Right atrium auricular region (tissue), 2 donors: ENCODE data around the gene TP53I11. TPM values are rescaled to one million over a fixed set of nuclear protein-coding genes. Genes with fewer than 3 reads are reported as not detected.

Experiments used
- DNase-seq: peaks from one replicate; pipeline ENCODE4 v3.0.0-alpha.2; 2019; ENCODE audit warnings: low spot score
- H3K27ac ChIP-seq, 2 donors: fragments of 200-600 bp; sonication (generic); 1 replicate in 1 of 2; 2 replicates in 1 of 2; pipeline ENCODE4 v1.5.1; 2016 to 2019
- H3K27me3 ChIP-seq, 2 donors: fragments of 200-600 bp; sonication (generic); one replicate each; pipeline versions ENCODE4 v1.5.1 to v1.6.0; 2017 to 2019
- H3K36me3 ChIP-seq: fragments of 200-600 bp; sonication (generic); one replicate; pipeline ENCODE4 v1.5.1; 2016
- H3K4me1 ChIP-seq, 2 donors: fragments of 200-600 bp; sonication (generic); one replicate each; pipeline versions ENCODE4 v1.5.1 to v1.6.0; 2017 to 2019
- H3K4me3 ChIP-seq, 2 donors: fragments of 200-600 bp; sonication (generic); 1 replicate in 1 of 2; 2 replicates in 1 of 2; pipeline ENCODE4 v1.5.1; 2017 to 2019; ENCODE audit warnings: mild to moderate bottlenecking in 1 of 2, moderate library complexity in 1 of 2
- H3K9me3 ChIP-seq, 2 donors: fragments of 200-600 bp; sonication (generic); one replicate each; pipeline ENCODE4 v1.5.1; 2019
- total RNA-seq, 2 donors: library from RNA; depleted of rRNA; stranded (reverse); fragments of >200 nt; gene quantifications; one replicate each; pipeline ENCODE4 v1.1.0, GENCODE V29; 2016
- TF ChIP-seq, protein P1 (sequence below), 2 donors: fragments of 200-600 bp; sonication (generic); IDR thresholded peaks; one replicate each; pipeline ENCODE4 v1.5.1; 2019; ENCODE audit warnings: antibody characterized with exemption in 2 of 2

The TP53I11 gene
- total RNA-seq, 2 donors from 2014 or later = 46.7 to 89.0 TPM

DNA sequence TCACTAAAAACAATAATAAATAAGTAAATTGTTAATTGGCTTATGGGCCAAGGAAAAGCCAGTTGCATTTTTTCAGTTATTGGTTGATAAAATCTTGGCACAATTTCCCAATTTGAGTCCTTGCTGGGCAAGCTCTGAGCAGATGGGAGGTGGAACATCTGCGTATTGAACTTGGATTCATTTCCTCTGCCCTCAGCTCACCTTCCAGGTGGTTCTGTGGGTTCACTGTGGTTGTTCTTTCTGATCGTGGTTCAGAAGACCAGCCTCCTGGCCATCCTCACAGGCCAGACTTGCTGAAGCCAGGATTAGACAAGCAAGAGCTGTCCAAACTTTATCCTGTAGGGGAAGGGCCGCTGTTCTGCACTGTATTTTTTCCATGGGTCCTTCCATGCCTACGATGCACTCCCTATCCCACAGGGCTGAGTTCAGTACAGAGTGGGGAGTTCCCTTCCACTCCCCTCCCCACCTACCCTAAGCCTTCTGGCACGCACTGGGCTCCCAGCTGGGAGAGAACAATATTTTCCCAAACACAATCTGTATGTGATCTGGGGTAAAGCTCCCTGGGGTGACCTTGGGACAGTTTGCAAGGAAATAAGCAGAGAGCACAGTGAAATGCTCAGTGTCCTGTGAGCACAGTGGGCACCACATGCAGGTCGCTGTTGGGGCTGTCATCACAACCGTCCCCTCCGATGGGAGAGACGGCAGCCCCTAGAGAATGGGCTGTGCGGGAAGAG, 43.5 kb upstream of the TP53I11 start:
- Histone ChIP-seq H3K27me3 (no peaks in the 10 kb centered on the region), H3K27ac (no peak overlapping the region), H3K36me3 (no peaks in the 10 kb centered on the region), H3K4me3 (no peak overlapping the region), H3K4me1 (peaks cover 0 to 24% of the 10 kb centered on the region in 2 donors), H3K9me3 (no peaks in the 10 kb centered on the region)
- DNase-seq = no peak
- TF ChIP-seq, protein P1, sequence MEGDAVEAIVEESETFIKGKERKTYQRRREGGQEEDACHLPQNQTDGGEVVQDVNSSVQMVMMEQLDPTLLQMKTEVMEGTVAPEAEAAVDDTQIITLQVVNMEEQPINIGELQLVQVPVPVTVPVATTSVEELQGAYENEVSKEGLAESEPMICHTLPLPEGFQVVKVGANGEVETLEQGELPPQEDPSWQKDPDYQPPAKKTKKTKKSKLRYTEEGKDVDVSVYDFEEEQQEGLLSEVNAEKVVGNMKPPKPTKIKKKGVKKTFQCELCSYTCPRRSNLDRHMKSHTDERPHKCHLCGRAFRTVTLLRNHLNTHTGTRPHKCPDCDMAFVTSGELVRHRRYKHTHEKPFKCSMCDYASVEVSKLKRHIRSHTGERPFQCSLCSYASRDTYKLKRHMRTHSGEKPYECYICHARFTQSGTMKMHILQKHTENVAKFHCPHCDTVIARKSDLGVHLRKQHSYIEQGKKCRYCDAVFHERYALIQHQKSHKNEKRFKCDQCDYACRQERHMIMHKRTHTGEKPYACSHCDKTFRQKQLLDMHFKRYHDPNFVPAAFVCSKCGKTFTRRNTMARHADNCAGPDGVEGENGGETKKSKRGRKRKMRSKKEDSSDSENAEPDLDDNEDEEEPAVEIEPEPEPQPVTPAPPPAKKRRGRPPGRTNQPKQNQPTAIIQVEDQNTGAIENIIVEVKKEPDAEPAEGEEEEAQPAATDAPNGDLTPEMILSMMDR (IDR thresholded peaks at IDR 0.05) = no peak

DNA sequence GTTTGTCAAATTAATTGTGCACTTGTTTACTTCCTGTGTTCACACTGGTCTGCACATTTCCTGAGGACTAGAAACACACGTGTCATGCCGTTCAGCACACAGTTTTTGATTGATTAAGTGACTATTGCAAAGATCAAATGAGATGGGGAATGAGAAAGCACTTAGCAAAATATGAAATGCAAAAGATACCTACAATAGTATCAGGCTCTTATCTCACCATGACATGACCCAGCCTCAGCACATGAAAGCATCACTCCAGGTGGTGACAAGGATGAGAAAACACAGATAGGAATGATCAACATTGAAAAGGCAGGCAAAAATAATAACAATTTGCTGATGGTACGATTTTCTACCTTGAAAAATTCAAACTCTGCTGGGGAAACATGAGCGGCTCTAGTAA, 42.1 kb upstream of the TP53I11 start:
- Histone ChIP-seq H3K4me1 (peaks cover 0 to 25% of the 10 kb centered on the region in 2 donors), H3K27me3 (no peaks in the 10 kb centered on the region), H3K36me3 (no peaks in the 10 kb centered on the region), H3K9me3 (no peaks in the 10 kb centered on the region), H3K4me3 (no peak overlapping the region), H3K27ac (no peak overlapping the region)
- TF ChIP-seq, protein P1 (IDR thresholded peaks at IDR 0.05) = no peak
- DNase-seq = no peak

DNA sequence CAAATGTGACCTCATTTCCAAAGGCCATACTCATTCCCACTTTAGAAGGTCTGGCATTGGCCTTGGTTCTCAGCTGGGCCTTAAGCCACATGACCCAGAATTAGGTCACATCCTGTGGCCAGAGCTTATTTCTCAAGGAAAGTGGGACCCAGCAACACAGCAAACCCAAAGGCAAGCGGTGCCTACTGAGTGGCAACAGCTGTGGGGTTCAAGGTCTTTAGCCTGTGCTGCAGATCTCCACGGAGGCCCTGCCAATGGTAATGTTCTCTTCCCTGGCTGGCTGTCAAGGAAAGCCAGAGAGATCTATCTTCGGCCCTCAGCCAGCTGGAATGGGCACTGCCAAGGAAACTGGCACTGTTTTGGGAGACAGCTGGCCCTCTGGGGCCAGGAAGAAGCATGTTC, 41.5 kb upstream of the TP53I11 start:
- DNase-seq = peak; percentile 57
- TF ChIP-seq, protein P1 (IDR thresholded peaks at IDR 0.05) = no peak
- Histone ChIP-seq H3K36me3 (no peaks in the 10 kb centered on the region), H3K4me3 (no peak overlapping the region), H3K4me1 (peaks cover 0 to 25% of the 10 kb centered on the region in 2 donors), H3K27ac (no peak overlapping the region), H3K27me3 (no peaks in the 10 kb centered on the region), H3K9me3 (no peaks in the 10 kb centered on the region)

DNA sequence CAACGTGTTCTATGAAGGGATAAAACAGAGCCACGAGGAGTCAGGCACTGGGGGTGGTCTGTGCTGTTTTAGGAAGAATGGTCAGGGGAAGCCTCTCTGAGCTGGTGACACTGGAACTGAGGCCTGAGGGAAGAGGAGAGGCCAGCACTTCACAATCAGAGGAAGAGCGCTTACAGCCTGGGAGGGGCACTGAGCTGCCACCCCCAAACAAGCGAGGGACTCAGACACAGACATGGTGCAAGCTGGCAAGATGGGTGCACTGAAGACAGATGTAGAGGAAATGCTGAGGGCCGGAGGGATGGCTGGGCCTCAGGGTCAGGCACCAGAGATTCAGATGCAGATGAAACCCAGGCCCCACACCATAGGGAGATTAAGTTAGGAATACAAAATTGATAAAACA, 40.0 kb upstream of the TP53I11 start:
- Histone ChIP-seq H3K4me3 (no peak overlapping the region), H3K4me1 (peaks cover 0 to 25% of the 10 kb centered on the region in 2 donors), H3K9me3 (no peaks in the 10 kb centered on the region), H3K27ac (peak overlapping the region; percentile 60 to 76), H3K36me3 (no peaks in the 10 kb centered on the region), H3K27me3 (no peaks in the 10 kb centered on the region)
- DNase-seq = peak; percentile 51
- TF ChIP-seq, protein P1 (IDR thresholded peaks at IDR 0.05) = no peak

DNA sequence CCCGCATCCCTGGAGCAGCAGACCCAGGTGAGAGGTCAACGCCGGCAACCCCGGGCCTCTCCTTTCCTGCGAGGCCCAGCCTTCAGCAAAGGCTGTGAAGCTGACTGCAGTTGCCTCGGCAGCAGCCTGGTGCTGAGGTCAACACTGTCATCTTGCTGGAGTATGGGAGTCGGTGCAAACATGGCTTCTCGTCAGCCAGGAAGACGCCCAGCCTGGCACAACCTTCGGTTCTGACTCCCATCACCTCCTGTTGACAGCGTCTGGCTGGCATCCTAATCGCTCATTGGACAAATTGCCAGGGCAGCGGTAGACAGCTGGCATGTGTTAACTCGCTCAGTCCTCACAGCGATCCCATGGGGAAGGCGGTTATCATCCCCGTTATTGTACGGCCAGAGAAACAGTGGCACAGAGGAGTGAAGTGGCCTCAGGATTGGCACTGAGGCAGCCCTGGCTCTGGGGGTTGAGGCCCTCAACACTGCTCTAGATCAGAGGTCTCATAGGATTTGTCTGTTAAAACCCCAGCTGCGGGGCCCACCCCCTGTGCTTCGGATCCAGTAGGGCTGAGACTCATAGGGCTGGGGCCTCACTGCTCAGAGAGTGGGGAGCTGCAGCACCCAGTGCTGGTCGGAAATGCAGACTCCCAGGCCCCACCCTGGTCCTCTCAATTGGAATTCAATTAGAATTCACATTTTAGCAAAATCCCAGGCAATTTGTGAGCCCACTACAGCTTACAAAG, 39.3 kb upstream of the TP53I11 start:
- TF ChIP-seq, protein P1 (IDR thresholded peaks at IDR 0.05) = no peak
- H3K36me3 ChIP-seq = no peaks in the 10 kb centered on the region
- no peaks in the 10 kb centered on the region for H3K9me3 ChIP-seq
- no peaks in the 10 kb centered on the region for H3K27me3 ChIP-seq
- no peak overlapping the region for H3K4me3 ChIP-seq
- peaks cover 0 to 25% of the 10 kb centered on the region in 2 donors for H3K4me1 ChIP-seq
- peak overlapping the region; percentile 60 to 76 for H3K27ac ChIP-seq
- peak; percentile 66 for DNase-seq
